Stimulated activated CD4-positive, alpha-beta T cell treated with anti-CD3 and anti-CD28 coated beads, Interleukin-2, amount 100 ng/mL, for 4 hours (primary cell): ENCODE measurements around the gene ATF6.
A peak's percentile ranks its signal among the peaks of the same experiment; 100 is the strongest.

Experiments
- DNase-seq: peaks from one replicate; pipeline ENCODE4 v3.0.0-alpha.2; 2020; ENCODE audit warnings: low read depth

The ATF6 gene

DNA sequence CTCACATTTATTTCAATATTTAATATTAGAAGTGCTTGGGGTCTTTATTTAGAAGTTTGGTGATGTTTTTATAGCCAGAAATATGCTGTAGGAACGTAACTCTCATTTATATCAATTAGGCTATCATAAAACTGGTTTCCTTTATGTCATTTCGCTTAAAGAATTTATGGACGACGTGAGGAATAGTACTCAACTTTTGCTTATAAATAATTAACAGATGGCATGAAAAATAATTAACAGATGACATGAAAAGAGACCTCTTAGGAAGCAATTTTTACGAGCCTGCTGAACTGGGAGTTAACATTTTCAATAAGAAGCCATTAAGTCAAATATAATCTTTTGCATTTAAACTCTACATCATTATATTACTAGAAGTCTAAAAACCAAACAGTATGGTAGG is 134.0 kb downstream of the ATF6 start:
- no peak for DNase-seq

DNA sequence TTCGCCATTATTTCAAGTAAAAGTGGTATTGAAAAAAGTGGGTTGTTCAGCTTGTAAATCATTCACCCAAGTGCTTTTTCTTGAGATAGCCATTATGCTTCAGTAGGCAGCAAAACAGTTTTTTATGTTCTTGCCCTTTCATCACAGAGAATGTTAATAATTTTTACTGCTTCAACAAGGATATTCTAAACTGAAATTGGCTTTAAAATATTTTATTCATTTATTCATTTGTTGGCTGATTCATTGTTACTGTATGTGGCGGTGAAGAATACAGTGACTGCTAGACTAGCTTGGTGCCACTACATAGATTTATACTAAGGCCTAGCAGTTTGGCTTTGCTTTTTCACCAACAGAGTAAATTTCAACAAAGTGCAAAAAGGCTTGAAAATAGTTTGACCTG is 136.1 kb downstream of the ATF6 start:
- no peak for DNase-seq

DNA sequence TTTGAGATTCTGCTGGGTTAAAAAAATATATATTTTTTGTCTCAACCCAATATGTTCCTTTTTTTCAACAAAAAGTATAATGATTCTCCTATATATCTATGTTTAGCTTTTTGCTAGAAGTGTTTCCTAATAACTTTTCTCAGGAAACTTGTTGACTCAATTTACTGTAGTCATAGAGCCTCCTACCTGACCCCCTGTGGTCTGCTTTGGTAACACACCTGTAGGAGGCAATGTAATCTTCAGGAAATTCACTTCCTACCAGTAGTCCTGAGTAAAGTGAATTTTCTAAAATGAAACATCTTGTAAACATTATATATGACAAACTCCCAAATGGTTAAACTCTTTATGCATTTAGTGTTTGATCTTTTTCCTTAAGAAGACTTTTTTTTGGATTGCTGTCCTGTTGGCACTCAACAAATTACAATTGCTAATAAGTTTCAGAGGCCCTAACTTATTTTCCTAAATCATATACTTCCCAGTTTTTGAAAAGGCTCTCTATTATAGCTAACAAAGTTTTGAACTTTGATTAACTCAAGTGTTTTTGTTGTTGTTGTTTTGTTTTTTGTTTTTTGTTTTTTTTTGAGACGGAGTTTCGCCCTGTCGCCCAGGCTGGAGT is 139.3 kb downstream of the ATF6 start:
- no peak for DNase-seq

DNA sequence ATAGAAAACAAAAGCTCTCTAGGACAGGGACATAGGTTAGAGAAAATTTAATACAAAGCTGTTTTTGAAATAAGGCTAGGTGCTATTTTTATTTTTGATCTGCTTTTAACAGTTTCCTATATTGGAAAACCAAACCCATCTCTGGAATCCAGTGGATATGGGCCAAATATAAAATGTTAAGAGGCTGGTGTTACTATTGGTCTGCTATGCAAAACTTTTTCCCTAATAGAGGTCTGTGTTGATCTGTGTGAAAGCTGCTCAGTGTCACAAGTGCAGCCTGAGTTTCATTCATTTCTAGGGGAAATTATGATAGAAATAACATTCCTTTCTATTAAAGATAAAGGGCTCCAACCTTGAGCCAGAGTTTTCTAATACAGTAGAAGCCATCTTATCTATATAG is 141.1 kb downstream of the ATF6 start:
- no peak for DNase-seq

DNA sequence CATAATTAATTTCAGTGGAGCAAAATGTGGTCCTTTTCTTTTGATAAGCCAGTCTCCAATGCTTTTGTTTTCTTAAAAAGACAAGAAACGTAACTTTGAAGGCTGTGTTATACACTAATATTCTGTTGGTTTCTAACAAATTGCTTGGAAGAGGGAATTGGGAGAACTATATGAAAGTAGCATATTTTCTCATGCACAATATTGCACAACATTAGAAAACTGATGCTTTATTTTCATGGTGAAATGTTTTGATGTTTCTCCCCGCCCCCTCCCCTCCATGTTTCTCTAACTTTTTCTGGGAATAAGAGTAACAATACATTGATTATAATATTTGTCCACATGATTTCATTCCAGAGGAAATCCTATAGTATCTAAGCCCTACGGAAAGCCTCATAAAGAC is 142.1 kb downstream of the ATF6 start:
- DNase-seq, result no peak

DNA sequence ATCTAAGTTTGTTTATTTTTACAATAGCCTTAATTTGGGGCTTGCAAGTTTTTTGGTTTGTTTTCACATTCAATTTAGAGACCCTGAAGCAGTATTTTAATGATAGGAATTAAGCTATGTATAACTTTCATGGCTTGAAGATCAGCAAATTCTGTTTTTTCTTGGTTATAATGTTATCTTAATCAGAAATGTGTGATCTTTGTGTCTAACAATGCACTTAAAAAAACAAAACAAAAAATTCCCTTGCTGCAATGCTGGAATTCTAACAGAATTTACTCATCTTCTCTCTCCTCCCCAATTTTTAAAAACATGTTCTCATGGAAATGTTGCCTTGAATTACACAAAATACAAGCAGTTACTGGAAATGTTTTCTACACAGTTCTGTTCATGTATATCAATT is 144.5 kb downstream of the ATF6 start:
- DNase-seq, result no peak

DNA sequence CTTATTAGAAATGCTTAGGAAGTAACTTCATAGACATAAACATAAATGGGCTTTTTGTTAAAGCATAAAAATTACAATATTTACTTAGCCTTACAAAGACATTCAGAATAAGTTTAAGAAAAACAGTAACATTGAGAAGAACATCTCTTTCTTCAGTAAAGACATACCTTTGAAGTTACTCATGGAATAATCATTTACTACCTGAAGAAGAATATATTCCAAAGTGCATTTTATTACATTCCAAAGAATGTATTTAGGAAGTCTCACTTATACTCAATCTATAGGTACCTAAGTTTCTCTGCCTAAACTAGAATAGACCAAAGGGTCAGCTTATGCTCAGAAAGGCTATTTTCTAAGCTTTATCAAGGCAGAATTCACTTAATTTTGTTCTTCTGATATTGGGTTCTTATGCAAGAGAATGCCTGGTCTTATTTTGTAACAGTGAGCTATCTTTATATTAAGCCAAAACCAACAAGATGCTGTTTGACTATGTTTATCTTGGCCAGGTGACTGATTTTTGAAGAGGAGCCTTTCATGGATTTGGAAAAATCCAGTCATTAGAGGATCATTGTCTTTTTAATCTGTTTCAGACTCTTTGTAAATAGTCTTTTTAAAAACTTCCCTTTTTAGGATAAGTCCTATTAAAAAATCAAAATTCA is 147.5 kb downstream of the ATF6 start:
- no peak for DNase-seq

DNA sequence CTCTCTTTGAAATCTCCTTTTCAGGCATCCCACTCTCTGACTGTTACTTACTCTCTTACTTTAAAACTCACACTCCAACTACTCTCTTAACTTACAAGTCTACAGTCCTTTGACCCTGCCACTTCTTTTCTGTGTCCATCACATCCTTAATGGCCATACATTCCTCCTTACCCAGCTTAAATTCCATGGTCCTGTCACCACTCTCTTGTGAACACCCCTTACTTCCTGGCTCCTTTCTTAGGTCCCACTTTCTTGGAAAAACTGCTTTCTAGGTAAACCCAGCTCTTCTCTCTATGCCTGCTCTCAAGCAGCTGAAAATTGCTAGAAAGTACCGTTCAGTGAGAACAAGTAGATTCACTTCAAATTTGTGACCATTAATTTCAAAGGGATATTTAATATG is 148.5 kb downstream of the ATF6 start:
- DNase-seq, result no peak

DNA sequence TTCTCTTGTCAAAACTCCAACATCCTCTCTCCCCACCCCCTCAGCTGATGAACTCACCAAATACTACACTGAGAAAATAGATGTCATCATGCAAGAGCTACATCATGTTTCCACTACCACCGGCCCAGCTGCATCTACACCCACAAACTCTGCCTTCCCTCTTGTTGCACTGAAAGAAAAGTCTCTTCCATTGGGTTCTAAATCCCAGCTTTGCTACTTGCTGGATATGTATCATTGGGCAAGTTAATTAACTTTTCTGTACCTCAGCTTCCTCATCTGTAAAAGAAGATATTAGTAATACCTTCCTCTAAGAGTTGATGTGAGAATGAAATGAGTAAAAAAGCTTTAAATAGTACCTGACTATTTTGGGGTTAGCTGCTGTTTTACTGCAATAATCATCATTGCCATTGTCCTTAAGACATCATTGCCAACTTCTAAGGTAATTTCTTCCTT is 149.0 kb downstream of the ATF6 start:
- peak; percentile 24 for DNase-seq

DNA sequence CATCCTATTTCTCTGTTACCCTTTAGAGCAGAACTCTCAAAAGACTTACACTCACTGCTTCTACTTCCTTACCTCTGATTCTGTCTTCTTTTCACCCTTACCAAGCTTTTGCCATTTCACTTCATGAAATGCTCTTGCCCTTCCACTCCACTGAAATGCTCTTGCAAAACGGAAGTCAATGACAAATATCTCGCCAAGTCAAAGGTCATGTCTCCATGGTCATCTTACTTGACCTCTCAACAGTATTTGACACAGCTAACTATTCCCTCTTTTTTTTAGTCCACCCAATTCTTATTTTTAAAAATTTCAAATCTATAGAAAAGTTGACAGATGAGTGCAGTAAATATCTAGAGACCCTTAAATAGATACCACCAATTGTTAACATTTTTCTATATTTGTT is 149.9 kb downstream of the ATF6 start:
- DNase-seq, result no peak

DNA sequence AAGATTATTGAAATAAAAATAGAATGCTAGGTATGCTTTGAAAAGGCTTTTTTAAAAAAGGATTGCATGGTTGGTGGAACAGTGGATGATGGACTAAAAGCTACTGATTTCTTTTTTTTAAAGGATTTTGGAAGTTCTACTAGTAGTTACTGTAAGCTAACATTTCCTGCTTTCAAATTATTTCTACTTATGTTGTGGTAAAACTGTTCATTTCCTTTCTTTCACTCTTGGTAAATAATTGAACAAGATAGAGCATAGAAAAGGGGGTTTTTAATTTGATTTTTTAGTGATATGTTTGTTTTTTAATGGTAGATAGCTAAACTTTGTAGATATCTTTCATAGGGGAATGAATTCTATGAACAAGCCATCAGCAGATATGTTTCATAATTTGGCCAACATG is 153.1 kb downstream of the ATF6 start:
- DNase-seq, result no peak

DNA sequence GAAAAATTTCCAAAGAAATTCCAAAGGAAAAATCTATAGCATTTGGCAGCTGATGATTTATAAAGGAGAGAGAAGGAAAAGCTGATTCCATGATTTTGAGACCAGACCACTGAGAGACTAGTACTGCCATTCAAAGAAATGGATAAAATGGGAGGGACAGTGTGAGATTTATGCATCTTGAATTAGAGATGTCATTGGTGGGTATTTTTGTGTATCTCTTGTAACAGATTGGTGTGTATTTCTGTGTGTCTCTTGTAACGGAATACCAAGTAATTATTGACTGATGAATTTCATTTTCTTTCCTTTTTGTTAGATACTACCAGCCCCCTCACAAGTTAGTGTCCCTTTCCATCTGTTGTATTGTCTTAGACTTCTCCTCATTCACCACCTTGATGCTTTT is 155.4 kb downstream of the ATF6 start:
- no peak for DNase-seq

DNA sequence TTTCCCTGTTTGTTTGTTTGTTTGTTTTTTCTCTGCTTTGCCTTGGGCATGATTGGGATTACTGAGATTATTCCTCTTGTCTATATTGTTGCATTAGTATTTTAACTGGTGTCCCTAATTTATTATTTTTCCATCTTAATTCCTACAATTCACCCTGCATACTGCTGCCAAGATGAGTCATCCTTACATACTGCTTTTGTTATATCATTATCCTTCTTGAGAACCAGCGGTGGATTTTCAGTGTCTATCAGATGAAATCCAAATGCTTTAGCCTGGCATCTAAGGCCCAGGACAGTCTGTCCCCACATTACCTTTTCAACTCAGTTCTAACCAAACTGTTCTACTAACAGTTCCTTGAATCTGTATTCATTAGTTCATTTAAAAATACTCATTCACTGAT is 155.9 kb downstream of the ATF6 start:
- DNase-seq, result no peak

DNA sequence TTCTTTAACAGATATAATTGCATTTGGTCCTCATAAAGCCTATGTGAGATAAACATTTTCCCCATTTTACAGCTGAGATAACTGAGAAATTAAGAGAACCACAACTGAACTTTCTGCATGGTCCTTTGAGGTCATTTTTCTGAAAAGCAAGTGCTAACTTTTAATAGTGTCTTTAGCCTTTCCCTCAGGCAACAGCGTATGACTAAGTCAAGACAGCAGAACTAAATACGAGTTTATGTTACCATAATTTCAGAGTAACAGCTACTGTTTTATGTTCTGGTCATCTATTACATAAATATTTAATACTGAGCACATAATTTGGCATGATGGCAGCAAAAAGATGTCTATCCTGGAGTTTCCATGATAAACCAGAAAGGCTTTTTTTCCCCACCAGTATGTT is 161.9 kb downstream of the ATF6 start:
- DNase-seq, result no peak

DNA sequence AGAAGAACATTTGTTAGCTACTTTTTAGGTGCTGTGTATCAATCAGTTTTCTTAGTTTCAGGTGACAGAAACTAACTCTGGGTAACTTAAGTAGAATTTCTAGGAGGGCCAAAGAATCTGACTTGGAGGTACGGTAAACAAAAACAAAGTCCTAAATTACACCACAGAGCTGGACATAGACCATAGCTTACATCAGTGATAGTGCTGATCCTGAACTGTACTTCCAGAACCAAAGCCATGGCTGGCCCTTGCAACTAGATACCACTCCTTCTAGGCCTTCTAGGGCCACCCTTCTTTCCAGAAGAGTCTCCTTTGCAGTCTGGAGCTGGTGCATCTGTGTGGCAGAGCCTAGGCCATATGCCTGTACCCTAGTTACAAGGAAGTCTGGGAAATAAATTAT is 163.0 kb downstream of the ATF6 start:
- no peak for DNase-seq

DNA sequence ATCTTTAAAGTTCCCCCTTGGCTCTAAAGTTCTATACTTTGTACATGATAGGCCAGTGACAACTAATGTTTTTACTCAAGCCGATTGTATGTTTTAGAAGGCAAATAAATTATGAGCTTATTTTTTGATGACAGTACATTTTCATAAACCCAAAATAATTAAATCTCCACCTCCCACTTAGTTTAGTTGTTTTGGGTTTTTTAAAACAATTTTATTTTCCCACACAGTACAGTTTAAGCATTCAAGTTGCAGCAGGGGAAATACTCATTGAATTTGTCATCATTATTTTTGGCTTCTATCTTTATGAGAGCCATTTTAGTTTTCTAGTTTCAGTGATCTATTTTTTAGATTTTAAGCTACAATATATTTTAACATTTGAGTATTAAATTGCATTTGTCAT is 163.9 kb downstream of the ATF6 start:
- DNase-seq, result no peak

DNA sequence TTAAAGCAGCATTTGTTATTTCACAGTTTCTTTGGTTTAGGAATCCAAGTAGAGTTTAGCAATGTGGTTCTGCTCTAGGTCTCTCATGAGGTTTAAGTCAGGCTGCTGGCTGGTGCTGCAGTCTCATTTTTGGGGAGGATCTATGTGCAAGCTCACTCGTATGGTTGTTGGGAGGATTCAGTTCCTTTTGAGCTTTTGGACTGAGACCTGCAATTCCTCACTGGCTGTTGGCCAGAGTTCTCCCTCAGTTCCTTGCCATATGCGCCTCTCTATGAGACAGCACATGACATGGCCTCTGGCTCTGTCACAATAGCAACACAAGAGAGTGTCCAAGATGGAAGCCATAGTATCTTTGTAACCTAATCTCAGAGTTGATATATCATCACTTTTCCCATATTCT is 166.5 kb downstream of the ATF6 start:
- DNase-seq, result no peak

DNA sequence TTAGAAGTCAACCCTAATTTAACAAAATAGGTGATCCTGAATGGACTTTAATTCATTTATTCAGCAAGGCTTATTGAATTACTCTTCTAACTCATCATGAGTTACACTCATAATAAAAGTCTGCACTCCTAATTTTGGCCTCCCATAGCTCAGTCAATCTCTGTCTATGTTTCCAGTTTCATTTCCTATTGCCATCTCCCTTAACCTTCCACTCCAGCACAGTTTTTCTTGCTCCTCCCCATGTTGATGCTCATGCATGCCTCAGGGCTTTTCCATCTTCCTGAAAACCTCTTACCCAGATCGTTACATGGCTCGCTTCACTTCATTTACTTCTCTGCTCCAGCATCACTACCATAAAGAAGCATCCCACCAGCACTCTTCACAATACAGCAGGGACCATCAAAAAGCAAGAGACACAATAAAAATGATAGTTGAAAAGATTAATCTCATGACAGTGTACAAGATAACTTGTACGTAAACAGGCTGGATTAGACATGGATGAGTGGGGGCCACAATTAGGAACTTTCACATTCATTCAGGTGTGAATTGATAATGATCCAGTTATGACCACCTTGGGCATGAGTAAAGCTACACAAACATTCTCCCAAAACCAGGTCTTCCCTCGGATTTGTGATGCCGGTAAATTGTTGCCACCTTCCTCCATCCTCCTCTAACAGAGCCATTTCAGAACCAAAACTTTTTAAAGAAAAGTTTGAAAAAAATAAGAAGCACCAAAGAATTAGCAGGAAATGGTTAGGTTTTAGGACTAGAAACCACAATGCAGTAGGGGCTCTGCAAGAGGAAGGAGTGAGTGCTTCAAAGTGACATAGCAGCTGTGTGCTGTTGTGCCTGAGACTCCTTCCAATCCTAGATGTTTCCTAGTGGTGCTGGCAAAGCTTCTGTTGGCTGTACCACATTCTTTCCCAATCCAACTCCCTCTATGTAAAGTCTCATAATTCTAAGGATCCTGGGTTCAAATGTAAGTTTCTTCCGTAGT is 167.8 kb downstream of the ATF6 start:
- no peak for DNase-seq

DNA sequence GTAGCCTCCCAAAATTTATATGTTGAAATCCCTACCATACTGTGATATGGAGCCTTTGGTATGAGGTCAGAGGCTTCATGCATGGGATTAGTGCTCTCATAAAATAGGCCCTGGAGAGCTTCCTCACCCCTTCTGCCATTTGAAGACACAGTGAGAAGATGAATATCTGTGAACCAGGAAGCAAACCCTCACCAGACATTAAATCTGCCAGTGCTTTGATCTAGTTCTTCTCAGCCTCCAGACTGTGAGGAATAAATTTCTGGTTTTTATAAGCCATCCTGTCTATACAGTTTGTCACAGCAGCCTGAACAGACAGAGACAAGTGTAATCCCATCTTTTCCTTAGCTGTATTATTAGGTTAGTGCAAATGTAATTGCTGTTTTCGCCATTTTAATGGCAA is 169.1 kb downstream of the ATF6 start:
- DNase-seq, result no peak

DNA sequence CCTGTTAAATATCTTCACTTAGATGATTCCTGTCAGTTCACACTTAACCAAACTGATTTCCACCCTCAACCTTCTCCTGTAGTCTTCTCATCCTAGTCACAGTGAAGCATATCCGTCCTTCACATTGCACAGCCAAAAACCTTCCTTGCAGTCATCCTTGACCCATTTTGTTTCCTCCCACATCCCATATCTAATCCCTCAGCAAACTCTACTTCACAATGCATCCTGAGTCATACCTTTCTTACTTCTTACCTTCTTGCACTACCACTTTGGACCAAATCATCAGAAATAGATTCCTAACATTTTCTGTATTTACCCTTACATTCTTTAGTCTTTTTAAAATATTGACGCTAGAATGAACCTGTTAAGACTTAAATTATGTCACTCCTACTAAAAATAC is 170.7 kb downstream of the ATF6 start:
- no peak for DNase-seq

DNA sequence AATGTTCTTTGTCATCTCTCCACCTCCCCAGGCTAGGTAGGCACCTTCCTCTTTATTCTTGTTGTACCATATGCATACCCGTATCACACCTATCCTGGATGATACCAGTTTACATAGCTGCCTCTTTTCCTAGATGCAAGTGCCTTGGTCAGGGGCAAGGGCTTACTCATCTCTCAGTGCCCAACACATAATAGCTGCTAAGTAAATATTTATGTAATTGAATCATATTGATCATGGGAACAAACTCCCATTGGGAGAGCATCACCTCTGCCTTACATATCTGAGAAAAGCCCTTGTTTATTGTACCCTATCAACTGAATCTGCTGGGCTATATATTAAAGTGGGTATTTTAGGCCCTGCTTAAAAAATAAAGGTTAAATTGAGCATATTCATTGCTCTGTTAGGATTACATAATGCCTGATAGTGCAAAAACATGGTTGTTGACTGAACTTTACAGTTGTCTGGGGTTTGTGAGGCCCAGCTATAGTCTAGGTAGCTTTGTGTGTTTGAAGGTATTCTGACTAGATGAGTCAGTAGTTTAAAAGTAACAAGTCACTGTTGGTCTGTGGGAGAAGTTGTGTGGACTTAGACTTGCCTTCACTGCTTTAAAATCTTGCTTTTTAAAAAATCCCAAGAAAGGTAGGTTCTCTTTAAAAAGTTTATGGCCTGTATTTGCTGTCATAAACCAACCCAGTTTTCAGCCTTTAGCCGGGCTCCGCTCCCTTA is 174.9 kb downstream of the ATF6 start:
- no peak for DNase-seq

DNA sequence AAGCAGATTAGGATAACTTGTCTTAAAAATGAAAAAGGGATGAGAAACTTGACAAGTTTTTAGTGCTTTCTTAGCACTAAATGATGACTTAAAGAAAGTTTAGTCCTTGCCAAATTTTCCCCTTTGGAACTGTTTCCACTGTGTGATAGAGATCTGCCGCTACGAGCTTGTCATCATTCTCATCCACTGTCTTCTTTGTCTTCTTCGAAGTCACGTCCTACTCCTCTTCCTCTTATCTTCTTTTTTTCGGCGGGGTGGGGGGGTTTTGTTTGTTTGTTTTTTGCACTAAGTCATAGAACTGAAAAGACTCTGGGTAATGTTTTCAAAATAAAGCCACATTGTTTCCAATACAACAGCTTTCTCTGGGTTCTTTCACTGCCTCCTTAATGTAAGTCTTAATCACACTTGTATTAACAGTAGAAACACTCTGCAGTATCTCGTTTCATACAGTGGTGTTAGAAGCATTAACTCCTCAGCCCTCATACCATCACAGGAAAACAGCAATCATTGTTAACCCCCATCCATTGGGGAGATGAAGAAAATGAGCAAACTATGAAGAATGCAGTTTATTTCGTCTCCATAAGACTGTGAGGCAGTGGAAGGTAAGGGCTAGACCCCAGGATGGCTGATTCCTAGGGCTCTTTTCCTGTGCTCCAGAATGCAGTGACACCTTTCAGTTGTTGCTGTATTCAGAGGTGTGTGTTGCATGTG is 175.8 kb downstream of the ATF6 start:
- DNase-seq, result no peak
